ENCODE data around the gene CSNK1G3.
A peak's percentile ranks its signal among the peaks of the same experiment; 100 is the strongest.
"Not testable (repeated sequence)": the region's sequence is repeated elsewhere in the genome, so short reads cannot be mapped to it uniquely, and the experiment has no call there.

The CSNK1G3 gene

DNA sequence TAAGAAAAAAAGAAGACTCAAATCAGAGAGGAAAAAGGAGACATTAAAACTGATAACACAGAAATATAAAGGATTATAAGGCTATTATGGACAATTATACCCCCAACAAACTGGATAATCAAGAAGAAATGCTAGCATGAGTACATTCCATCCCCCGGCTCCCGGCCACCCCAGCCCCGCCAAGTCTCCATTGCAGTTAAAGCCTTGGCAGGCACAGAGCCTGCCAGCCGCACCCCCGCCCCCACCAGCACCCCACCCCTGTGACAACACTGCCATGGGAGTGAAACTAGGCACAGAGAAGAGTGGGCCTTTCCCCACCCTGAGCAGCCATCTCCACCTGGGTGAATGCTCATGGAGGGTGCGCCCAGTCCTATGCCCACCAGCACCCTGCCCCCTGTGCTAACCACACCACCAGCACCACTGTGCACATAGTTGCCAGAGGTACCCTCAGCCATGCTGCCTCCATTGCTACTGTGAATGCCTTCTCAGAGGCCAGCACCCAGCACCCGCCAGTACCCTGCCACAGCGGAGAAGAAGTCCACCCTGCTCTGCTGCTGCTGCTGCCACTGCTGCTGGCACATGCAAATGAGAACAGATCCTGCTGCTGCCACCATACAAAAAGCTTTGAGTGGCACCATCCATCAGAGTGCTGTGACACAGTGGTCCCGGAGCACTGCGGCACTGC is 117.0 kb downstream of the CSNK1G3 start:
- no peak overlapping the region for H3K27ac ChIP-seq
- no peak for DNase-seq (ENCODE audit: low spot score)
- CTCF ChIA-PET, result interaction anchor here (0.6 kb wide), 1 partner anchor 1001 kb away, joined by 3 read pairs; no protein-coding TSS in a partner anchor
- POLR2A ChIA-PET (ENCODE audit: low non-redundant PET), result no interaction called here
- TF ChIP-seq, protein P1, sequence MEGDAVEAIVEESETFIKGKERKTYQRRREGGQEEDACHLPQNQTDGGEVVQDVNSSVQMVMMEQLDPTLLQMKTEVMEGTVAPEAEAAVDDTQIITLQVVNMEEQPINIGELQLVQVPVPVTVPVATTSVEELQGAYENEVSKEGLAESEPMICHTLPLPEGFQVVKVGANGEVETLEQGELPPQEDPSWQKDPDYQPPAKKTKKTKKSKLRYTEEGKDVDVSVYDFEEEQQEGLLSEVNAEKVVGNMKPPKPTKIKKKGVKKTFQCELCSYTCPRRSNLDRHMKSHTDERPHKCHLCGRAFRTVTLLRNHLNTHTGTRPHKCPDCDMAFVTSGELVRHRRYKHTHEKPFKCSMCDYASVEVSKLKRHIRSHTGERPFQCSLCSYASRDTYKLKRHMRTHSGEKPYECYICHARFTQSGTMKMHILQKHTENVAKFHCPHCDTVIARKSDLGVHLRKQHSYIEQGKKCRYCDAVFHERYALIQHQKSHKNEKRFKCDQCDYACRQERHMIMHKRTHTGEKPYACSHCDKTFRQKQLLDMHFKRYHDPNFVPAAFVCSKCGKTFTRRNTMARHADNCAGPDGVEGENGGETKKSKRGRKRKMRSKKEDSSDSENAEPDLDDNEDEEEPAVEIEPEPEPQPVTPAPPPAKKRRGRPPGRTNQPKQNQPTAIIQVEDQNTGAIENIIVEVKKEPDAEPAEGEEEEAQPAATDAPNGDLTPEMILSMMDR (conservative IDR thresholded peaks at IDR 0.05; ENCODE audit: low read depth), result no peak

DNA sequence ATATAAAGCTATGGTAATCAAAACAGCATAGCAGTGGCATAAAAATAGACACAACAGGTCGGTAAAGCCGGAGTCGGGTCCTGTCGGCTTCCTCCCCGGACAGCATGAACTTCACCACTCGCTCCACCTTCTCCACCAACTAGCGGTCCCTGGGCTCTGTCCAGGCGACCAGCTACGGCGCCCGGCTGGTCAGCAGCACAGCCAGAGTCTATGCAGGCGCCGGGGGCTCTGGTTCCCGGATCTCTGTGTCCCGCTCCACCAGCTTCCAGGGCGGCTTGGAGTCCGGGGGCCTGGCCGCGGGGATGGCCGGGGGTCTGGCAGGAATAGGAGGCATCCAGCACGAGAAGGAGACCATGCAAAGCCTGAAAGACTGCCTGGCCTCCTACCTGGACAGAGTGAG is 124.0 kb downstream of the CSNK1G3 start:
- DNase-seq (ENCODE audit: low spot score), result no peak
- ChIA-PET CTCF (interaction anchor here (0.9 kb wide), 1 partner anchor 12 kb away, joined by 3 read pairs; no protein-coding TSS in a partner anchor), POLR2A (ENCODE audit: low non-redundant PET) (no interaction called here)
- no peak overlapping the region for H3K27ac ChIP-seq
- TF ChIP-seq, protein P1 (conservative IDR thresholded peaks at IDR 0.05; ENCODE audit: low read depth), result no peak

DNA sequence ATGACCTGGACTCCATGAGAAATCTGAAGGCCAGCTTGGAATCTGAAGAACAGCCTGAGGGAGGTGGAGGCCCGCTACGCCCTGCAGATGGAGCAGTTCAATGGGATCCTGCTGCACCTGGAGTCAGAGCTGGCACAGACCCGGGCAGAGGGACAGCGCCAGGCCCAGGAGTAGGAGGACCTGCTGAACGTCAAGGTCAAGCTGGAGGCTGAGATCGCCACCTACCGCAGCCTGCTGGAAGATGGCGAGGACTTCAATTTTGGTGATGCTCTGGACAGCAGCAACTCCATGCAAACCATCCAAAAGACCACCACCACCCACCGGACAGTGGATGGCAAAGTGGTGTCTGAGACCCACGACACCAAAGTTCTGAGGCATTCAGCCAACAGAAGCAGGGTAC is 125.1 kb downstream of the CSNK1G3 start:
- POLR2A ChIA-PET (ENCODE audit: low non-redundant PET); H3K27ac ChIP-seq; DNase-seq (ENCODE audit: low spot score): not testable (repeated sequence)
- CTCF ChIA-PET, result interaction anchor here (0.6 kb wide), 1 partner anchor 766 kb away, joined by 3 read pairs; no protein-coding TSS in a partner anchor

DNA sequence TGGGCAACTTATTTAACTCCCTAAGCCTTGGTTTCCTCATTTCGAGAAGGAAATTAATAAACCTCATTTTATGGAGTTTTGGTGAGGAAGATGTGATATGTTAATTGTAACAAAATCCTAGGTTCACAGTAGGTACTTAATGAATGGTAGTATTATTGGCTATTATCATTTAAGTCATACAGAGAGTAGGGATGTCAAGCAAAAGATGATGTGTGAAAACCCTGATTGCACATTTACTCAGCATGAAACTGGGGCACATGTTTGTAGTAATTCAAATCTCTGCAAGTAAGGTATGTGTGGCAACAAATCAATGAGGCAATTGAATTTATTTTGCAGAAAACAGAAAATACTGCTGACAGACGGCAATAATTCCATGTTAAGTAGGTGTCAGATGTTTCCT is 127.3 kb downstream of the CSNK1G3 start:
- TF ChIP-seq, protein P1 (conservative IDR thresholded peaks at IDR 0.05; ENCODE audit: low read depth), result no peak
- ChIA-PET POLR2A (ENCODE audit: low non-redundant PET) (no interaction called here), CTCF (interaction anchor here (0.7 kb wide), 1 partner anchor 464 kb away, joined by 4 read pairs; no protein-coding TSS in a partner anchor)
- no peak for DNase-seq (ENCODE audit: low spot score)
- no peak overlapping the region for H3K27ac ChIP-seq

DNA sequence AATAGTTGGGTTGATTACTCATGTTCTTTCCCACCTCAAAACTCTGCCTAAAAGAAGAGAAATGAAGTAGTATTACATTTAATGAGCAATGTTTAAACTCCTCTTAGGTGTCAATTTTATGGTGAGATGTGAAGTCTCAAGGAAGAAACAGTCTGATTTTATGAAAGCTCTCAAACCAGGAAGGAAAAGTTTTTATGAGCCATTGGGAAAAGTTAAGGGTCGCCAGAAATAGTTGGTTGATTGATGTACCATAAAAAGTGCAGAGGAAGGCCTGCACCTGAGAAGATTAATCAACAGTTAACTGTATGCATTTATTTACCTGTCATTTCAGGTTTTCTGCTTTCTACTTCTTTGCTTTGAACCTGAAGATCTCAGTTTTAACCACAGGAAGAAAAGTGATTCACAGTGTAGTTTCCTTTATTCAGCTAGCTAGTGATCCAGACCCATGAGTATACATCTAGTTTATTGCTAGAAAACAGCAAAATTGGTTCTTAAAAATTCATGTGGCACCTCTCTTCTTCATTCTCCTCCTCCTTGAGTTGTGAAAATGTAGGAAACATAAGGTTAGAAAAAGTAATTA is 133.1 kb downstream of the CSNK1G3 start:
- ChIA-PET CTCF (interaction anchor here (0.6 kb wide), 1 partner anchor 1684 kb away, joined by 4 read pairs; no protein-coding TSS in a partner anchor), POLR2A (ENCODE audit: low non-redundant PET) (no interaction called here)
- DNase-seq (ENCODE audit: low spot score), result no peak
- no peak overlapping the region for H3K27ac ChIP-seq
- TF ChIP-seq, protein P1 (conservative IDR thresholded peaks at IDR 0.05; ENCODE audit: low read depth), result no peak

DNA sequence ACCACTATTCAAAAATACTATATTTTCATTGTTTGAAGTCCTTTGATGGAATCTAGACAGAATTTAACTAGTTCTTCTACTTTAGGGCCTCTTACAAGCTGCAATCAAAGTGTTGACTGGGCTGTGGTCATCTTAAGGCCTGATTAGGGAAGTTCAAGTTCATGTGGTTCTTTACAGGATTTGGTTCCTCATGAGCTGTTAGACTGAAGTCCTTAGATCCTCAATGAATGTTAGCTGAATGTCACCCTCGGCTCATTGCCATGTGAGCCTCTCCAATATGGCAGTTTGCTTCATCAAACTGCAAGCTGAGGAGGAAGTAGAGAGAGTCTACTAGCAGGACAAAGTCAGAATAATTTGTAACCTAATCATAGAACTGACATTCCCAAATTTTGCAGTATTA is 135.1 kb downstream of the CSNK1G3 start:
- ChIA-PET POLR2A (ENCODE audit: low non-redundant PET) (no interaction called here), CTCF (interaction anchor here (0.6 kb wide), 1 partner anchor 1147 kb away, joined by 3 read pairs; no protein-coding TSS in a partner anchor)
- TF ChIP-seq, protein P1 (conservative IDR thresholded peaks at IDR 0.05; ENCODE audit: low read depth), result no peak
- no peak for DNase-seq (ENCODE audit: low spot score)
- H3K27ac ChIP-seq, result no peak overlapping the region

DNA sequence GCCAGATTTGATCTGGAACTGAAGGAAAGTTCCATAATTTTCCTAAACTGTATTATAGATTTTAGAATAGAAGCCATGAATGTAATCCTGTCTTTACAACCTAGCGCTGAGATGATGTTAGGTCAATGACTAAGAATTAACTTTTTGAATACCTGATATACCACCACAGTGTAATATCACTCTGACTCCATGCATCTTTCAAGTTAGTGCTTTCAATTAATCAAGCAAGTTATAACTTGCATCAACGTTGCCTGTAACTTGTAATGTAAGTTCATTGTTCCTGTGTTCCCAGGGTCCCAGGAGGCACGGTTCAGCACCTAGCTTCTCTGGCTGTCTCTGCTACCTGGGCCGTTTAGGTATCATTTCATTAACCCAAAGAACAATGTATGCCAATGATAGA is 139.3 kb downstream of the CSNK1G3 start:
- ChIA-PET POLR2A (ENCODE audit: low non-redundant PET) (no interaction called here), CTCF (no interaction called here)

More for the DNA sequence above, 139.3 kb downstream of the CSNK1G3 start:
- peak; percentile 8 for DNase-seq (ENCODE audit: low spot score)
- TF ChIP-seq, protein P1 (conservative IDR thresholded peaks at IDR 0.05; ENCODE audit: low read depth), result no peak
- H3K27ac ChIP-seq, result no peak overlapping the region
